GM21423 (cell line): ENCODE data around the gene LRRC75A.
"Not testable (repeated sequence)": the region's sequence is repeated elsewhere in the genome, so short reads cannot be mapped to it uniquely, and the experiment has no call there.

ENCODE experiments used
- ATAC-seq: cut with Tn5 transposase; IDR thresholded peaks from one replicate; pipeline ENCODE4 v1.9.1; 2021; ENCODE audit warnings: mild to moderate bottlenecking, moderate library complexity; ENCODE audit not compliant: unreplicated experiment

LRRC75A gene

GRCh38 chr17:16415031-16415924, 76.7 kb downstream of the LRRC75A start, which contains the start of gene TRPV2:
Gene TRPV2 (plus strand): TSS chr17:16415571. CDS start chr17:16417669, 2,098 bp downstream.
- ATAC-seq = peak; percentile 40

- peak; percentile 86 for ATAC-seq
Observed at GRCh38 chr17:16407911-16408588, 83.9 kb downstream of the LRRC75A start.

DNA sequence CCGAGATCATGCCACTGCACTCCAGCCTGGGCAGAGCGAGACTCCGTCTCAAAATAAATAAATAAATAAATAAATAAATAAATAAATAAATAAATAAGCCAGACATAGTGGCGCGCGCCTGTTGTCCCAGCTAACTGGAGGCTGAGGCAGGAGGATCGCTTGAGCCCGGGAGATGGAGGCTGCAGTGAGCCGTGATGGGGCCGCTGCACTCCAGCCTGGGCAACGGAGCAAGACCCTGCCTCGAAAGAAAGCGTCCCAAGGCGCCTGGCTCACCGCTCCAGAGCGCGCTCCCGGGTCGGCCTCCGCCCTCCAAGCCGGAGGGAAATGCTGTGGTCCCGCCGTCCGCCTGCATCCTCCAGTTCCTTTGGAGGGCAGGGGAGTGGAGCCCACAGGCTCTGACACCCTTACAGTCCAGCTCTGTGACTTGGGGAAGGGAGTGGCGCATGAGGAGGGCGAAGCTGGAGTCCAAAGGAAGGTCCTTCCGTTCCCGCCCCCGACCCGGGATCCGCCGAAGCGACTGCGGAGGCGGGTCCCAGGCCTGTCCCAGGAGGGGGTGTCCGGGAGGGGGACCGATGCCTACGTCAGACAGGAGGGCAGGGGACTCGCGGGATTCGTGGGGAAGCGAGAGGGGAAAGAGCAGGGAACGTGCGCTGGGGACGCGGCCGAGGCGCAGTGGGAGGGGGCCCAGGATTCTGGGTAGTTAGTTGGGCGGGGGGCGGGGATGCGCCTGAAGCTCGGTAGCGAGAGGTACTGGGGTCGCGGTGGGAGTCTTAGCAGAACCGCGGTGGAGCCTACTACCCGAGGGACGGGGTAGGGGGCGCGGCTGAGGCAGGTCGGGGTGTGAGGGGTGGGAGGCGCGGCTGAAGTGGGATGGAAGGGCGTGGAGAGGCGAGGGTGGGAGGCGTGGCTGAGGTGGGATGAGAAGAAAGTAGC, 85.0 kb downstream of the LRRC75A start:
- no peak for ATAC-seq

GRCh38 chr17:16403847-16404246, 88.1 kb downstream of the LRRC75A start:
- not testable (repeated sequence) for ATAC-seq

GRCh38 chr17:16398270-16399267, 93.4 kb downstream of the LRRC75A start:
- ATAC-seq = peak; percentile 88

GRCh38 chr17:16396693-16397092, 95.3 kb downstream of the LRRC75A start:
- not testable (repeated sequence) for ATAC-seq

GRCh38 chr17:16395887-16396286, 96.1 kb downstream of the LRRC75A start:
- ATAC-seq = not testable (repeated sequence)

DNA sequence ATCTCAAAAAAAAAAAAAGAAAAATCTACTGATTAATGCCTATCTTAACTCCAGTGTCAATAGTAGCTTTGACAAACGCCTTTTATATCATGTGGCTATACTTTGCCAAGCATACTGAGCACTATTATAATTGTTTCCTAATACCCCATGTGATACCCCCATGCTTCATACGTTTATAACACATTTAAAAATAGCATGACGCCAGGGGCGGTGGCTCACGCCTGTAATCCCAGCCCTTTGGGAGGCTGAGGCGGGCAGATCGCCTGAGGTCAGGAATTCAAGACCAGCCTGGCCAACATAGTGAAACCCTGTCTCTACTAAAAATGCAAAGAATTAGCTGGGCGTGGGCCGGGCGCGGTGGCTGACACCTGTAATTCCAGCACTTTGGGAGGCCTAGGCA, 99.5 kb downstream of the LRRC75A start:
- ATAC-seq = not testable (repeated sequence)
